CD4-positive, alpha-beta T cell treated with Interleukin-2 at 100 ng/mL for 4 hours (primary cell): ENCODE data around the gene HADHA.

ENCODE experiments used
- DNase-seq: peaks from one replicate; pipeline ENCODE4 v3.0.0-alpha.2; 2020; ENCODE audit warnings: low spot score

HADHA gene

GRCh38 chr2:26245231-26245732, 850 bp upstream of the HADHA start:
- peak; percentile 52 for DNase-seq

GRCh38 chr2:26243470-26244308, 743 bp downstream of the HADHA start:
- DNase-seq: peak; percentile 17

- DNase-seq: no peak
Observed at GRCh38 chr2:26241928-26242436, 2.5 kb downstream of the HADHA start.

GRCh38 chr2:26238311-26238958, 6.0 kb downstream of the HADHA start:
- DNase-seq: no peak

- no peak for DNase-seq
Observed at GRCh38 chr2:26237868-26238267, 6.6 kb downstream of the HADHA start.

GRCh38 chr2:26235089-26235488, 9.3 kb downstream of the HADHA start:
- no peak for DNase-seq

GRCh38 chr2:26230806-26231205, 13.6 kb downstream of the HADHA start:
- DNase-seq: no peak

GRCh38 chr2:26229595-26229994, 14.8 kb downstream of the HADHA start:
- DNase-seq: no peak

GRCh38 chr2:26224095-26224494, 20.3 kb downstream of the HADHA start:
- DNase-seq: no peak

- DNase-seq: no peak
Observed at GRCh38 chr2:26223018-26223417, 21.4 kb downstream of the HADHA start.

GRCh38 chr2:26217720-26218119, 26.7 kb downstream of the HADHA start:
- no peak for DNase-seq

- no peak for DNase-seq
Observed at GRCh38 chr2:26216587-26216986, 27.8 kb downstream of the HADHA start.

GRCh38 chr2:26215833-26216232, 28.6 kb downstream of the HADHA start:
- DNase-seq: no peak

- no peak for DNase-seq
Observed at GRCh38 chr2:26214759-26215158, 29.7 kb downstream of the HADHA start.

GRCh38 chr2:26212011-26212410, 32.4 kb downstream of the HADHA start:
- DNase-seq: no peak

- DNase-seq: no peak
Observed at GRCh38 chr2:26203906-26204305, 40.5 kb downstream of the HADHA start.

- no peak for DNase-seq
Observed at GRCh38 chr2:26202981-26203490, 41.4 kb downstream of the HADHA start.

GRCh38 chr2:26197516-26197915, 46.9 kb downstream of the HADHA start:
- DNase-seq: no peak

GRCh38 chr2:26196683-26197418, 47.6 kb downstream of the HADHA start:
- no peak for DNase-seq

GRCh38 chr2:26195040-26195984, 49.1 kb downstream of the HADHA start:
- no peak for DNase-seq

GRCh38 chr2:26193578-26194231, 50.7 kb downstream of the HADHA start:
- no peak for DNase-seq
